Measurements from ENCODE around the gene CCN6. TPM values are rescaled to one million over a fixed set of nuclear protein-coding genes. Genes with fewer than 3 reads are reported as not detected.

CCN6 gene
- total and polyA plus RNA-seq, 7 experiments from 2014 or later: 0.13 TPM; not detected in 6

Other genes with a start within 250 kb of the CCN6 start
- gene FYN, start 180.7 kb upstream of the CCN6 start, total RNA-seq: 100 to 1,000 TPM; 200 to 720 (median 447) TPM
- 100 to 1,000 TPM; 226 to 330 TPM for gene FYN, start 180.7 kb upstream of the CCN6 start, polyA plus RNA-seq
- gene TUBE1, start 33.4 kb downstream of the CCN6 start, total RNA-seq: 10 to 100 TPM; 19.3 to 50.0 (median 35.1) TPM
- 10 to 100 TPM; 13.4 to 16.1 TPM for gene TUBE1, start 33.4 kb downstream of the CCN6 start, polyA plus RNA-seq
- gene FAM229B, start 33.5 kb downstream of the CCN6 start, total RNA-seq: 1 to 10 TPM in 4 of 5 experiments, under 1 TPM in 1; 0.70 to 5.8 (median 2.0) TPM
- 10 to 100 TPM; 10.8 to 14.1 TPM for gene FAM229B, start 33.5 kb downstream of the CCN6 start, polyA plus RNA-seq
- not detected for gene LAMA4, start 200.5 kb downstream of the CCN6 start, total RNA-seq
- gene LAMA4, start 200.5 kb downstream of the CCN6 start, polyA plus RNA-seq: not detected